ENCODE measurements around the gene SGSM2.

GRCh38 chr17:2396192-2396567 is 58.9 kb downstream of the SGSM2 start:
- no peak for TF ChIP-seq CTCF (IDR thresholded peaks at IDR 0.05; ENCODE audit: low read length)
- no peak for TF ChIP-seq EZH2 (optimal IDR thresholded peaks at IDR 0.05; ENCODE audit: low read depth, low read length)
- no peak for TF ChIP-seq EZH2phosphoT487 (IDR thresholded peaks at IDR 0.05; ENCODE audit: low read length)
